ENCODE measurements around the gene AXIN2.

AXIN2 gene

GRCh38 chr17:65553009-65553645, 8.3 kb downstream of the AXIN2 start:
- DNase-seq: no peak

- no peak for DNase-seq
Observed at GRCh38 chr17:65552214-65552613, 9.2 kb downstream of the AXIN2 start.

GRCh38 chr17:65551267-65552040, 10.0 kb downstream of the AXIN2 start:
- DNase-seq: no peak

GRCh38 chr17:65550758-65551157, 10.7 kb downstream of the AXIN2 start:
- DNase-seq: no peak

- DNase-seq: no peak
Observed at GRCh38 chr17:65550075-65550662, 11.3 kb downstream of the AXIN2 start.

GRCh38 chr17:65548269-65548969, 13.0 kb downstream of the AXIN2 start:
- DNase-seq: no peak

- DNase-seq: no peak
Observed at GRCh38 chr17:65547253-65547670, 14.2 kb downstream of the AXIN2 start.

- DNase-seq: no peak
Observed at GRCh38 chr17:65546579-65546978, 14.9 kb downstream of the AXIN2 start.

GRCh38 chr17:65545705-65546523, 15.5 kb downstream of the AXIN2 start:
- no peak for DNase-seq

- no peak for DNase-seq
Observed at GRCh38 chr17:65544672-65545071, 16.8 kb downstream of the AXIN2 start.

GRCh38 chr17:65542610-65543009, 18.8 kb downstream of the AXIN2 start:
- DNase-seq: no peak

GRCh38 chr17:65542067-65542466, 19.4 kb downstream of the AXIN2 start:
- no peak for DNase-seq

GRCh38 chr17:65541453-65541852, 20.0 kb downstream of the AXIN2 start:
- no peak for DNase-seq

- no peak for DNase-seq
Observed at GRCh38 chr17:65539630-65540266, 21.7 kb downstream of the AXIN2 start.

- DNase-seq: no peak
Observed at GRCh38 chr17:65538675-65539529, 22.5 kb downstream of the AXIN2 start.

GRCh38 chr17:65537845-65538674, 23.4 kb downstream of the AXIN2 start:
- no peak for DNase-seq

- no peak for DNase-seq
Observed at GRCh38 chr17:65537343-65537844, 24.1 kb downstream of the AXIN2 start.

- no peak for DNase-seq
Observed at GRCh38 chr17:65536573-65537342, 24.7 kb downstream of the AXIN2 start.
